H1 (cell line): Measurements from ENCODE around the gene GRIFIN. TPM values are rescaled to one million over a fixed set of nuclear protein-coding genes. Genes with fewer than 3 reads are reported as not detected.

ENCODE experiments used
- KDM5A ChIP-seq: fragments of 200-600 bp; IDR thresholded peaks from 2 replicates; pipeline ENCODE4 v1.7.1; 2012; ENCODE audit warnings: mild to moderate bottlenecking, low read length, inconsistent platforms, mixed read lengths
- polyA plus RNA-seq, 7 experiments: library from polyadenylated mRNA; depleted of rRNA in 3 of 7; stranded (reverse) in 5 of 7; unstranded in 2 of 7; fragments of >200 nt in 5 of 7; fragments of 200-250 nt in 2 of 7; gene quantifications; 1 replicate in 5 of 7; 2 replicates in 1 of 7; 4 replicates in 1 of 7; pipeline versions ENCODE4 v1.2.1 to v1.2.3, GENCODE V29; 2011 to 2013; ENCODE audit warnings: missing spikeins in 2 of 7, mixed read lengths in 2 of 7
- total RNA-seq: library from RNA; stranded (reverse); fragmentation: NEBNext Ultra II Directional; extraction: Animal tissue kit (Norgen Biotek cat#: 25700); gene quantifications from 2 replicates; pipeline ENCODE4 v1.2.1, GENCODE V29; 2021

Gene GRIFIN
- total and polyA plus RNA-seq, 2 of the 8 experiments (the other 6 are each of a cell fraction or from before 2014, with no cell fraction given) = not detected

DNA sequence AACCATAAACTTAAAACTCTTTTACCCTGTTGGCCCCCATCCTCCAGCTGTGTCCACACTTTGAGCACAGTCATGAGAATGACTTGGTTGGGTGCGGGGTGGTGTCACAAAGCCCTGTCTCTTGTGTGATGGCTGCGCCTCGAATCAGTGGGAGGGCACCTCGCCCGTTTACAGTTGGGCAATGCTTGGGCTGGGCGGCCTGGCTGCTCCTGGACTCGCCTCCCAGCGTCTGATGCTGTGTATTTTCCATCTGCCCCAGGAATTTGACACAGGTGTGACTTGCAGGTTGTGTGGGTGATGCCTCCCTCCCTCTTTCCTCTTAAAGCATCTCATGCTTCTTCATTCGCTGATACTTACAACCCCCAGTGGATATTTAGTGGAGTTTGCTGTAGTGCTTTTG is 39.1 kb downstream of the GRIFIN start (continued):
- no peak for TF ChIP-seq KDM5A
